ENCODE measurements around the gene CDC42BPG. TPM values are rescaled to one million over a fixed set of nuclear protein-coding genes. Genes with fewer than 3 reads are reported as not detected.
A peak's percentile ranks its signal among the peaks of the same experiment; 100 is the strongest.

CDC42BPG gene
- total and polyA plus RNA-seq, 8 donors, result 9.7 to 23.8 (median 13.2) TPM

GRCh38 chr11:64784813-64785581 lies 59.5 kb downstream of the CDC42BPG start:
- WGBS, 2 donors, result 83 to 87% methylated on average over 12 of the region's 12 CpGs
- intact Hi-C loops (cut with DNase I), result loop anchor here in 1 of 3 donors (10.0 kb wide), 1 partner anchor 110 kb away; no protein-coding TSS in a partner anchor
- Histone ChIP-seq H3K27me3 (no peaks in the 10 kb centered on the region), H3K27ac (no peak overlapping the region), H3K36me3 (no peaks in the 10 kb centered on the region), H3K9me3 (no peaks in the 10 kb centered on the region), H3K4me1 (peaks cover 0 to under 1% (median 0%) of the 10 kb centered on the region in 3 donors), H3K4me3 (no peak overlapping the region)
- ATAC-seq (no peak), FAIRE-seq (no peak), DNase-seq (no peak)
- no peak for TF ChIP-seq CTCF (IDR thresholded peaks at IDR 0.05)

- no peaks in the 10 kb centered on the region for H3K9me3 ChIP-seq
- DNase-seq (peak; percentile 93 to 100 (median 99)), ATAC-seq (peak; percentile 83 to 94 (median 88)), FAIRE-seq (peak; percentile 98)
- 0 to 1% methylated on average over 61 to 80 of the region's 80 CpGs for WGBS, 2 donors
- H3K27ac ChIP-seq, result peak within 1 kb of the TSS; percentile 98 to 100 (median 99)
- intact Hi-C loops (cut with DNase I), result no loop called here
- no peak for TF ChIP-seq CTCF (IDR thresholded peaks at IDR 0.05)
- no peaks in the 10 kb centered on the region for H3K27me3 ChIP-seq
- H3K4me1 ChIP-seq, result peaks cover 0 to 26% (median 25%) of the 10 kb centered on the region in 3 donors
- H3K36me3 ChIP-seq, result peaks cover 0 to 29% (median 17%) of the 10 kb centered on the region in 3 donors
- peak within 1 kb of the TSS; percentile 89 to 99 (median 98) for H3K4me3 ChIP-seq
Observed at GRCh38 chr11:64778473-64779298, 65.8 kb downstream of the CDC42BPG start, which contains the start of gene SF1. SF1 (minus strand) TSS chr11:64778542; CDS start chr11:64778392, 150 bp downstream.

- peak overlapping the region; percentile 98 to 100 (median 99) for H3K27ac ChIP-seq
- intact Hi-C loops (cut with DNase I), result no loop called here
- H3K4me1 ChIP-seq, result peaks cover 0 to 30% (median 27%) of the 10 kb centered on the region in 3 donors
- FAIRE-seq (no peak), ATAC-seq (peak in 2 of 4 donors; percentile 0 to 5), DNase-seq (no peak)
- 1% methylated on average over 20 to 28 of the region's 28 CpGs for WGBS, 2 donors
- no peaks in the 10 kb centered on the region for H3K9me3 ChIP-seq
- H3K36me3 ChIP-seq, result peaks cover 3 to 35% (median 20%) of the 10 kb centered on the region in 3 donors
- TF ChIP-seq CTCF (IDR thresholded peaks at IDR 0.05), result no peak
- no peaks in the 10 kb centered on the region for H3K27me3 ChIP-seq
- H3K4me3 ChIP-seq, result peak overlapping the region; percentile 89 to 99 (median 98)
Observed at GRCh38 chr11:64778223-64778472, 66.3 kb downstream of the CDC42BPG start.

GRCh38 chr11:64777449-64778222 lies 66.8 kb downstream of the CDC42BPG start:
- DNase-seq (peak; percentile 76 to 93 (median 84)), ATAC-seq (peak; percentile 23 to 46 (median 42)), FAIRE-seq (no peak)
- H3K9me3 ChIP-seq, result no peaks in the 10 kb centered on the region
- peak overlapping the region; percentile 98 to 100 (median 99) for H3K27ac ChIP-seq
- TF ChIP-seq CTCF (IDR thresholded peaks at IDR 0.05), result no peak
- intact Hi-C loops (cut with DNase I), result no loop called here
- peaks cover 0 to 33% (median 27%) of the 10 kb centered on the region in 3 donors for H3K4me1 ChIP-seq
- peaks cover 3 to 40% (median 25%) of the 10 kb centered on the region in 3 donors for H3K36me3 ChIP-seq
- H3K27me3 ChIP-seq, result no peaks in the 10 kb centered on the region
- H3K4me3 ChIP-seq, result peak overlapping the region; percentile 89 to 99 (median 98)
- WGBS, 2 donors, result 1% methylated on average over 39 to 98 of the region's 98 CpGs
